Gastroesophageal sphincter (tissue), 3 donors: ENCODE results near the gene PHC2.

Source experiments
- CTCF ChIP-seq, 4 experiments: fragments of 200-600 bp in 2 of 4; fragments of 450-650 bp in 2 of 4; sonication (generic) in 1 of 4; IDR thresholded peaks; one replicate each; pipeline ENCODE4 v1.5.1; 2017 to 2019; ENCODE audit warnings: antibody characterized with exemption in 4 of 4, mild to moderate bottlenecking in 2 of 4, moderate library complexity in 2 of 4
- EP300 ChIP-seq: sonication (generic); formaldehyde crosslinking; IDR thresholded peaks from one replicate; pipeline ENCODE4 v1.6.1; 2017; ENCODE audit warnings: antibody characterized with exemption, mild to moderate bottlenecking
- POLR2A ChIP-seq, 2 donors: fragments of 450-650 bp; IDR thresholded peaks; one replicate each; pipeline ENCODE4 v1.6.1; 2017; ENCODE audit warnings: antibody characterized with exemption in 2 of 2, mild to moderate bottlenecking in 2 of 2, moderate library complexity in 1 of 2
- POLR2AphosphoS5 ChIP-seq: sonication (generic); formaldehyde crosslinking; IDR thresholded peaks from one replicate; pipeline ENCODE4 v1.6.1; 2017; ENCODE audit warnings: antibody characterized with exemption

- TF ChIP-seq CTCF (IDR thresholded peaks at IDR 0.05) (no peak), EP300 (no peak), POLR2A (IDR thresholded peaks at IDR 0.05) (peak in 1 of 2 donors; percentile 27), POLR2AphosphoS5 (peak; percentile 99)
Observed at GRCh38 chr1:33338440-33339211, 92.3 kb downstream of the PHC2 start.
